ENCODE results near the gene CCDC157.
A peak's percentile ranks its signal among the peaks of the same experiment; 100 is the strongest.

Gene CCDC157

GRCh38 chr22:30413745-30414524 is 57.1 kb downstream of the CCDC157 start:
- no peak for DNase-seq (ENCODE audit: low spot score)

DNA sequence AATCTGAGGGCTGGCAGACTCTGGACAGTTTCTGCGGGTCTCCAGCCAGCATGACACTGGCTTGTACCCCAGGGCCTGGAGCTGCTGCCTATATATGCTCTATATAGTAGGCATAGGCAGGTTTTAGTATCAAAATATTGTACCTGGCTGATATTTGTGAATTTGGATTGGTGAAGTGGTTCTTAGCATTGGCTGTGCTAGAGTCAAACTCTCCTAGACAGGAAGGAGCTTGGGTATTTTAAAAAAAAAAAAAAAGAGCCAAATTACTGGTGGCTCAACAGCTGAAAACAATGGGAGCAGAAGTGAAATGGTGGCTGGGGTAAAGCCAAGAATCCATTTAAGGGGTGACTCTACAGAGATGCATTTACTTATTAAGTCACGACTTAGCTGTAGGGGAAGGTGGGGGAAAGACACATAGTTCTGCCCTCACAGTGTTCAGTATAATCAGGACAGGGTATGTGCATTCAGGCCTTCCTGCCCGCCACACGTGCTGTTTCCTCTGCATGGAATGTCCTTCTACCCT is 57.8 kb downstream of the CCDC157 start:
- DNase-seq (ENCODE audit: low spot score), result no peak

- DNase-seq (ENCODE audit: low spot score), result no peak
These were observed 59.6 kb downstream of the CCDC157 start for GRCh38 chr22:30416403-30416802.

- DNase-seq (ENCODE audit: low spot score), result no peak
These were observed 60.0 kb downstream of the CCDC157 start for GRCh38 chr22:30416837-30417236.

DNA sequence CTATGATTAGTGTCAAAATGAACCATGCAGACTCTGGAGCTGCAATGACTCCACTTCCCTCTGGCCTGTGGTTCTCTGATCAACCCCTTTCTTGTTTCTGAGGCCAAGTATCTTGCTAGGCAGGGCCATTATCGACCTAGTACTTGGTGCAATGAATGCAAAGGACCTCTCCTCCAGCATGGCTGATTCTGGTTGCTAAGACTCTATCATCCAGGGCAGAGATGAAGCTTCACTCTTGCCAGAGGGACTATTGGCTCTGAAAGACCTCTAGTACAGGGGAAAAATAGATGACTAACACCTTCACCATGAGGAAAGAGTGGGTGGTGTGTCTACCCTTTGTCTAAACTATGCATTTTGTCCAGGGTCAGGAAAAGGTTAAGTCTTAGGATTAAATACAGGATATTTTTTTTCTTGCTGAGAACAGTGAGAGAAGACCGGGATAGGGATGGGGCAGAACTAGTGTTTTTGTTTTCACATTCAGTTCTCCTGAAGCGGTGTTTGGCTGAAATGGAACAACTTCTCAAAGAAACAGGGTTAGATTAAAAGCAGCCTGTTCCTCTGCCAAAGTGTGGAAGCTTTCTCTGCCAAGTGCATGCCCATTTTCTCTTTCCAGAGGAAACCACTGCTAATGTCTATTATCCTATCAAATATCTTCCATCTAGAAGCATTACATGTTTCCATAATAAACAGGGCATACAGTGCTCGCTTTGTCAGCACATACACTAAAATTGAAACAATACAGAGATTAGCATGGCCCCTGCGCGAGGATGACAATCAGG is 63.7 kb downstream of the CCDC157 start:
- DNase-seq (ENCODE audit: low spot score), result peak; percentile 78

- DNase-seq (ENCODE audit: low spot score), result no peak
These were observed 65.1 kb downstream of the CCDC157 start for GRCh38 chr22:30421695-30422480.

GRCh38 chr22:30422481-30423300 is 65.9 kb downstream of the CCDC157 start:
- DNase-seq (ENCODE audit: low spot score), result peak; percentile 81

GRCh38 chr22:30423301-30423958 is 66.6 kb downstream of the CCDC157 start:
- DNase-seq (ENCODE audit: low spot score), result no peak

DNA sequence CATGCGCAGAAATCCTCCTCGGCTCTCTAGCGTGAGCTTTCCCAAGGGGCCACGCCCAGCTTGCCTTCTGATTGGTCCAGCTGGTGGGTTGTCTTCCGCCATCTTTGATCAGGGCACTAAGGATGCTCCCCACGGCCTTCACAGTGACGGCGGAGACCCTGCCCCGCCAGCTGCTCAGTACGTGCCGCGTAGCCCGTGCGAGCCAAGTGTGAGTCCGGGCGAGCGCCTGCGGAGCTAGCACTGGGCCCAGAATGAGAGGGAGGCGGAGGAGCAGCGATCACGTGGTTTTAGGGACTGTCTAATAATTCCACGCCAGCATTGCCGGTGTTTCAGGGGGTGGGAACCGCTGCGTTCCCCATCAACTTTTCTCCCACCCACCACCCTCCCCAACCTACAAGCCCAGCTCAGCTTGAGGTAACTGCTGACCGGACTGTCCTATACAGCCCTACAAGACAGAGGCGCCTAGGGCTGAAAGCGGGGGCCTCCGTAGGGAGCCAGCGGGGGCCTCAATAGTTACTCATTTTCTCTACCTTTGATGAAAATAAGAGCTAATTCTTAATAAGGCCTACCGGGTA is 67.2 kb downstream of the CCDC157 start:
- DNase-seq (ENCODE audit: low spot score), result peak; percentile 100

- DNase-seq (ENCODE audit: low spot score), result no peak
These were observed 67.9 kb downstream of the CCDC157 start for GRCh38 chr22:30424534-30425326.

DNA sequence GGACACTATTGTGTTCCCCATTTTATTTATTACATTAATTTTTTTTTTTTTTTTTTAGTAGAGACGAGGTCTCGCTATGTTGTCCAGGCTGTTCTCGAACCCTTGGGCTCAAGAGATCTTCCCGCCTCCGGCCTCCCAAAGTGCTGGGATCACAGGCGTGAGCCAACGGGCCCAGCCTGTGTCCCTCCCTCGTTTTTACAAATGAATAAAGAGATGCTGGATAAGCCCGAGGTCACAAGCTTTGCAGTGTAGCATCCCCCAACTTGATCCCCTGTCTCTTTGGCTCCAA is 68.5 kb downstream of the CCDC157 start:
- DNase-seq (ENCODE audit: low spot score), result no peak

GRCh38 chr22:30425616-30426387 is 69.0 kb downstream of the CCDC157 start, which contains the start of gene MTFP1:
MTFP1 (plus strand) TSS chr22:30425768; CDS start chr22:30425880, 112 bp downstream.
- DNase-seq (ENCODE audit: low spot score), result peak; percentile 68

Measured in COLO829 (cell line).